ENCODE results near the gene AASDH. TPM values are rescaled to one million over a fixed set of nuclear protein-coding genes. Genes with fewer than 3 reads are reported as not detected.

Gene AASDH
- total RNA-seq, 4 donors from 2014 or later = 8.1 to 10.5 (median 9.0) TPM

DNA sequence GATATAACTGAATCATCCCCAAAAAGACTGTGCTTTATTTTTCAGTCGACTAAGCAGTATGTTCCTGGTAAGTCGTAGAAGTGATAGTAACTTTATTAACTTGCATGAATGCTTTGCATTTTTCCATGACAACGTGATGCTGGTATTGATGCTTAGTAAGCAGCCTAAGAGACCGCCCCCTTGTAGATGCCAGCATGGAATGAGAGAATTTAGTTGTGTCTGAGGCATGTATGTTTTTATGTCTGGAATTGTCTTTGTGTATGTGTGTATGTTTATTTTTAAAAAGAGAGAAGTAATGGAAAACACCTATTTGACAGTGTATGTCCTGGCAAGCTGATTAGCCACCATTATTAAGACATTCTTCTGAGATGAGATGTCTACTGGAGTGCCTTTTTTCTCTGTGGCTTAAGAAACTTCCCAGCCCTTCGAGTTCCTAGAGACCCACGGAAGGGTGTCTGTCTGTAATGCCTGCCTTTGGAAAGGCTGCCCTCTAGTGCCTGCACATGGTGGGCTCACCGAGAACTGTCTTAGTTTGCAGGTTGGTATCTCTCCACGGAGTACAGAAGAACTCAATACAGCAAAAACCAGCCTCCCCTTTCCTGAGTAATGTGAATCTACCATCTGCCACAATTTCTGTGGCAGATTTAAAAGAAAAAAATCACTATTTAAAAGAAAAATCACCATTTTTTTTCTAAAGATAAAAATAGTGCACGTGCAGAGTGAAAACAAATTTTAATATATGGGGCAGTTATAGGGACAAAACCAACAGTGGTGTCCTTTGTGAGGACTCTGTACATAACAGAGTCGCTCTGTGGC is 85.9 kb downstream of the AASDH start:
- intact Hi-C loops (cut with DNase I; ENCODE audit: low total_unique reads) = no loop called here
- 25 to 27% methylated on average over 10 of the region's 10 CpGs for WGBS, 2 donors
- no peak overlapping the region for H3K4me3 ChIP-seq (ENCODE audit: low read depth, poor library complexity, severe bottlenecking)
- TF ChIP-seq, protein P1, sequence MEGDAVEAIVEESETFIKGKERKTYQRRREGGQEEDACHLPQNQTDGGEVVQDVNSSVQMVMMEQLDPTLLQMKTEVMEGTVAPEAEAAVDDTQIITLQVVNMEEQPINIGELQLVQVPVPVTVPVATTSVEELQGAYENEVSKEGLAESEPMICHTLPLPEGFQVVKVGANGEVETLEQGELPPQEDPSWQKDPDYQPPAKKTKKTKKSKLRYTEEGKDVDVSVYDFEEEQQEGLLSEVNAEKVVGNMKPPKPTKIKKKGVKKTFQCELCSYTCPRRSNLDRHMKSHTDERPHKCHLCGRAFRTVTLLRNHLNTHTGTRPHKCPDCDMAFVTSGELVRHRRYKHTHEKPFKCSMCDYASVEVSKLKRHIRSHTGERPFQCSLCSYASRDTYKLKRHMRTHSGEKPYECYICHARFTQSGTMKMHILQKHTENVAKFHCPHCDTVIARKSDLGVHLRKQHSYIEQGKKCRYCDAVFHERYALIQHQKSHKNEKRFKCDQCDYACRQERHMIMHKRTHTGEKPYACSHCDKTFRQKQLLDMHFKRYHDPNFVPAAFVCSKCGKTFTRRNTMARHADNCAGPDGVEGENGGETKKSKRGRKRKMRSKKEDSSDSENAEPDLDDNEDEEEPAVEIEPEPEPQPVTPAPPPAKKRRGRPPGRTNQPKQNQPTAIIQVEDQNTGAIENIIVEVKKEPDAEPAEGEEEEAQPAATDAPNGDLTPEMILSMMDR (IDR thresholded peaks at IDR 0.05) = no peak
- TF ChIP-seq POLR2A (IDR thresholded peaks at IDR 0.05) = no peak
- DNase-seq (ENCODE audit: low spot score in 2 of 2) = peak; percentile 26 to 82

- no peak overlapping the region for H3K4me3 ChIP-seq (ENCODE audit: low read depth, poor library complexity, severe bottlenecking)
- TF ChIP-seq POLR2A (IDR thresholded peaks at IDR 0.05) = no peak
- DNase-seq (ENCODE audit: low spot score in 2 of 2) = no peak
- intact Hi-C loops (cut with DNase I; ENCODE audit: low total_unique reads) = no loop called here
- WGBS, 2 donors = 81 to 83% methylated on average over 3 of the region's 3 CpGs
Measured at GRCh38 chr4:56298236-56298635, 89.1 kb downstream of the AASDH start.

DNA sequence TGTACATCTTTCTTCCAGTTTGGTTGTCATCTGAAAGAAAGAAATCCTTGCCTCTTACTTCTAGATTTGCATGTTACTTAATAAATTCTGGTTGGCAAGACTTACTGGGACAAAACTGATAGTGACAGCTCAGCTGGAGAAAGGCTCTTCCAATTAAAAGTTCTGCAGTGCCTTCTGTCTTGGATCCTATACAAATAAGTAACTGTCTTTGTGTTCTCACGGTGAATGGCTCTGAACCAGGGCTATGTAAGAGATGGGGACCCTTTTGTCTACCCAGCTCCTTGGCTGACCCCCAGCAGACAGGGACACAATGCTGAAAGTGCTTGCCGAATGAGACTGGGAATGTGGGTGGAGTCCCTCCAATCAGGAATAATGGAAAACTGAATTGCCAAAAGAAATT is 89.5 kb downstream of the AASDH start:
- no peak overlapping the region for H3K4me3 ChIP-seq (ENCODE audit: low read depth, poor library complexity, severe bottlenecking)
- 62 to 63% methylated on average over 2 of the region's 2 CpGs for WGBS, 2 donors
- intact Hi-C loops (cut with DNase I; ENCODE audit: low total_unique reads) = no loop called here
- TF ChIP-seq, protein P1 (IDR thresholded peaks at IDR 0.05) = no peak
- TF ChIP-seq POLR2A (IDR thresholded peaks at IDR 0.05) = no peak
- DNase-seq (ENCODE audit: low spot score in 2 of 2) = no peak

- WGBS, 2 donors = 67 to 76% methylated on average over 3 of the region's 3 CpGs
- no peak overlapping the region for H3K4me3 ChIP-seq (ENCODE audit: low read depth, poor library complexity, severe bottlenecking)
- DNase-seq (ENCODE audit: low spot score in 2 of 2) = no peak
- intact Hi-C loops (cut with DNase I; ENCODE audit: low total_unique reads) = no loop called here
- no peak for TF ChIP-seq POLR2A (IDR thresholded peaks at IDR 0.05)
- TF ChIP-seq, protein P1 (IDR thresholded peaks at IDR 0.05) = no peak
Measured at GRCh38 chr4:56296526-56296925, 90.8 kb downstream of the AASDH start.

GRCh38 chr4:56293121-56293520 is 94.2 kb downstream of the AASDH start:
- DNase-seq (ENCODE audit: low spot score in 2 of 2) = no peak
- no peak for TF ChIP-seq POLR2A (IDR thresholded peaks at IDR 0.05)
- TF ChIP-seq, protein P1 (IDR thresholded peaks at IDR 0.05) = no peak
- intact Hi-C loops (cut with DNase I; ENCODE audit: low total_unique reads) = no loop called here
- no peak overlapping the region for H3K4me3 ChIP-seq (ENCODE audit: low read depth, poor library complexity, severe bottlenecking)

GRCh38 chr4:56289934-56290333 is 97.4 kb downstream of the AASDH start:
- DNase-seq (ENCODE audit: low spot score in 2 of 2) = no peak

More at GRCh38 chr4:56289934-56290333, 97.4 kb downstream of the AASDH start:
- WGBS, 2 donors = 30 to 33% methylated on average over 5 of the region's 5 CpGs
- intact Hi-C loops (cut with DNase I; ENCODE audit: low total_unique reads) = no loop called here
- TF ChIP-seq, protein P1 (IDR thresholded peaks at IDR 0.05) = no peak
- TF ChIP-seq POLR2A (IDR thresholded peaks at IDR 0.05) = no peak
- H3K4me3 ChIP-seq (ENCODE audit: low read depth, poor library complexity, severe bottlenecking) = no peak overlapping the region
